SK-MEL-5 (cell line): ENCODE results near the gene NUDT16L1. TPM values are rescaled to one million over a fixed set of nuclear protein-coding genes. Genes with fewer than 3 reads are reported as not detected.

ENCODE experiments used
- DNase-seq: peaks from one replicate; pipeline ENCODE4 v3.0.0-alpha.2; 2016; ENCODE audit warnings: low read depth, low spot score
- in situ Hi-C: cut with HindIII; loops from 2 replicates; pipeline ENCODE4 v1.10.0; 2016; ENCODE audit warnings: low sequenced_read_pairs, high pct_unique_total_duplicates, low pct_unique_long_range_greater_than_20kb
- total RNA-seq: library from RNA; depleted of rRNA; stranded (reverse); fragments of >200 nt; shearing (Covaris generic); gene quantifications from 2 replicates; pipeline ENCODE4 v1.2.3, GENCODE V29; 2014

Gene NUDT16L1
- total RNA-seq, 1 experiment from 2014 or later: 28.8 TPM

DNA sequence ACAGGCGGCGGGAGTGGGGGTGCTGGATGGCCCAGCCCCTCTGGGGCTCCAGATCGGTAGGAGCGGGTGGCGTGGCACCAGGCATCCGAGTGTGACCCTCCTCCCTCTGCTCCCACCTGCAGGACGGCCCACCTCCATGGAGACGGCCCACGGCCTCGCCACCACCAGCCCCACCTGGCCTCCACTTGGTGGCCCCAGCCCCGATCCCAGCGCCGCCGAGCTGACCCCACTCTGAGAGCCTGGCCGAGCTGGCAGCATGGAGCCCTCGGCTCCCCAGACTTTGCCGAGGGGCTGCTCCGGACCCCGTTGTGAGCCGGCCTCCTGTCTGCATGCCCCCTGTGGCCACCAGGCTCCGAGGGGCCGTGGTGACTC lies 4.7 kb upstream of the NUDT16L1 start:
- DNase-seq: no peak
- in situ Hi-C loops: no loop called here

DNA sequence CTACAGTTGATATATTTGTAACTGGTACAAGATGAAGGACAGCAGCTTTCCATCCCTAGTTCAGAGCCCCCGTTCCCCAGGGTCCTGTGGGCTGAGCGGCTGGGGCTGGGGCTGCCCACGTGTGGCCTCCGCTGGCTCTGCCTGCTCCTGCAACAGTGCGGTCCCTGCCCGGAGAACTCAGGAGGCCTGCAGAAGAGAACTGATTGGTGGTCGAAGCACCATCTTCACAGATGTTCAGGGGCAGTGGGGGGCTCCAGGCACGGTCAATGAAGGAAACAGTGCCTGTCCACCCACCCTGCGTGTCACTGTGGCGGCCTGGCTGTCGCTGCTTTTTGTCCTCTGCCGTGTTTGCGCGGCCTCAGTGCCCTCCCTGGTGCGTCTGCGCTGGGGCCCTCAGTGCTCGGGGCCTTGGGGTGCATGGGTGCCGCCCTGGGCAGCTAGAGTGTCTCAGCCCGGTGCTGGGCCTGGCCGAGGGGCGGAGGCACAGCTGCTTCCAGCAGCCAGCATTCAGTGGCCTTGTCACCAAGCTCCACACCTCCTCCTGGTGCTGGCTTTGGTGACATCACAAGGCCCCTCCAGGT lies 4.2 kb upstream of the NUDT16L1 start:
- in situ Hi-C loops: no loop called here

DNA sequence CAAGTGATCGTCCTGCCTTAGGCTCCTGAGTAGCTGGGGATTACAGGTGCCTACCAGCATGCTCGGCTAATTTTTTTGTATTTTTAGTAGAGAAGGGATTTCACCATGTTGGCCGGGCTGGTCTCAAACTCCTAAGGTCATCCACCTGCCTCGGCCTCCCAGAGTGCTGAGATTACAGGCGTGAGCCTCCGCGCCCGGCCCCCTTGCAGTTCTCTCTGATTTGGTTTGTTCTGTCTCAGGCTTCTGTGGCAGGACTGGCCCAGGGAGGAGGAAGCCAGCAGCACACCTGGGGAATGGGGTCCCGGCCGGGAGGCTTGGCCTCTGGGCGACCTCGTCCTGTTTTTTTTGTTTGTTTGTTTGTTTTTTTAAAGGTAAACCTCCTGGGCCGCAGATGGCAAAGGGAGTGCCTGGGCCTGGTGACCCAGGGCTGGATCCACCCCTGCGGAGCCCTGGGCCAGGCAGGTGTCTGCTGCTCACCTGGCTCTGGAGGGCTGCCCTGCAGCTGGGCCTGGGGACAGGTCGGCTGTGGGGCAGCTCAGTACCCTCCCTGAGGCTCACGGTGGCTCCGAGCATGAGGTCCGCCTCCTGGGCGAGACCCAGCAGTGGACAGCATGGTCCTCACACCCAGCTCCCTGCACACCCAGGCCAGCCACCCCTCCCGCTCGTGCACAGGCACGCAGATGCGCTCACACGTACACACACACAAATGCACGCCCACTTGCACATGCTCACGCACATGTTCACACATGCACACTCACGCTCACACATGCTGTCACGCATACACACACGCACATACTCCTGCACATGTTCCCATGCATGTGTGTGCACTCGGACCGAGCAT lies 3.3 kb upstream of the NUDT16L1 start:
- in situ Hi-C loops: no loop called here
- no peak for DNase-seq

More for the DNA sequence above, 4.2 kb upstream of the NUDT16L1 start:
- no peak for DNase-seq

DNA sequence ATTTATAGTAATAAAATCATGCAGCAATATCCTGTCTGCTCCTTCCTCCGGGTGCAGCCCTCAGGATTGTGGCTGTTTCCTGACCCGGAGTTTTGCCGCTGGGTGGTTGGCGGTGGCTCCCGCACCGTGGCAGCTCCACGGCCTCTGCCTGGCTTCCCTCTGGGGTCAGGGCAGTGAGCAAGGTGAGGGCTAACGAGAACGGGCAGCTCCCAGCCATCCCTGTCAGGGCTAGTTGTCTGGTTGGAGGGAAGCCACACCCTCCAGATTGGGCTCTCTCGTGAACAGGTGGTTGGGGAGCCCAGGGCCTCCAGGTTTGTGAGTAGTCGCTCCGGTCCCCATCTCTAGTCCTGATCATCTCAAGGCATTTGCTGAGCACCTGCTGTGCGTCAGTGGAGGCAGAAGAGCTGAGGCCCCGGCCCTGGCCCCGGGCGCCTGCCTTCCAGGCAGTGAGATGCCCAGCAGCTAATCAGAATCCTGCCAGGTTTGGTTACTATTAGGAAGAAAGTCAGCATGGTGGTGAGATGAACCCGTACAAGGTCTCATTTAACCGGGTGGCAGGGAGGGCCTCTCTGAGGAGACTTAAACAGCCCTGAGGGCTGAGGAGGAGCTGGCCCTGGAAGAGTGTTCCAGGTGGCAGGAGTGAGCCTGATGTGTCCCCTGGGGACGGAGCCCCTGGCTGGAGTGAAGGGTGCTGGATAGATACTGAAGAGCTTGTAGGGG lies 2.3 kb upstream of the NUDT16L1 start:
- in situ Hi-C loops: no loop called here
- no peak for DNase-seq

DNA sequence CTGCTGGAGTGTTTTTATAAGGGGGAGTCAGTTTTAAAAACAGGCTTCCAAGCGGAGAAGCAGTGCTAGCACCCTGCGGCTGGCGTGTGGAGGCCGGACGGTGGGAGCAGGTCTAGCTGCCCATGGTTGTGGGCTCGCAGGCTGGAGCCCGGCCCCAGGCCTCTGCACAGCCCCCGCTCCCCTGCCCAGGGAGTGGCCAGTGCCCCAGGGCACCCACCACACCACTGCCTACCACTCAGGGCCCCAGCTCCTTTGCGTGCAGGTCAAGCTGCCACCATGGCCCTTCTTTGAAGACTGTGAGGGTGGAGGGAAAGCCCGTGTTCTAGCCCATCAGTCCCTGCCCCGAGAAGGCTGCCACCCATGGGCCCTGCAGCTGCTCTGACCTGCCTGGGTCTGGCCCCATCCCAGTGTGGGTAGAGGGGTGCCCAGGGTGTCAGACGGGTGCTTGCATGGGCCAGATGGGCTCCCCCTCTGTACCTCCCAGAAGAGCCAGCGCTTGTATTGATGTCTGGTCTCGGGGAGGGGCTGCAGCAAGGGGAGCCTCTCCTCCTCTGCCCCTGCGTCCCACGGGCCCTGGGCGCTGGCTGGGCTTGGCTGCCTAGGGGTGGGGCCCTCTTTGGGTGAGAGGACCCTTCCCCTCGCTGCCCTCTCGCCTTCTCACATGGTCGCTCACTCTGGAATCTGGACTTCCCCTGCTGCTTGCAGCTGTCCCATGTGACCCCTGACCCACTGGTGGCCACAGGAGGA lies 1.5 kb upstream of the NUDT16L1 start:
- no peak for DNase-seq
- in situ Hi-C loops: no loop called here

DNA sequence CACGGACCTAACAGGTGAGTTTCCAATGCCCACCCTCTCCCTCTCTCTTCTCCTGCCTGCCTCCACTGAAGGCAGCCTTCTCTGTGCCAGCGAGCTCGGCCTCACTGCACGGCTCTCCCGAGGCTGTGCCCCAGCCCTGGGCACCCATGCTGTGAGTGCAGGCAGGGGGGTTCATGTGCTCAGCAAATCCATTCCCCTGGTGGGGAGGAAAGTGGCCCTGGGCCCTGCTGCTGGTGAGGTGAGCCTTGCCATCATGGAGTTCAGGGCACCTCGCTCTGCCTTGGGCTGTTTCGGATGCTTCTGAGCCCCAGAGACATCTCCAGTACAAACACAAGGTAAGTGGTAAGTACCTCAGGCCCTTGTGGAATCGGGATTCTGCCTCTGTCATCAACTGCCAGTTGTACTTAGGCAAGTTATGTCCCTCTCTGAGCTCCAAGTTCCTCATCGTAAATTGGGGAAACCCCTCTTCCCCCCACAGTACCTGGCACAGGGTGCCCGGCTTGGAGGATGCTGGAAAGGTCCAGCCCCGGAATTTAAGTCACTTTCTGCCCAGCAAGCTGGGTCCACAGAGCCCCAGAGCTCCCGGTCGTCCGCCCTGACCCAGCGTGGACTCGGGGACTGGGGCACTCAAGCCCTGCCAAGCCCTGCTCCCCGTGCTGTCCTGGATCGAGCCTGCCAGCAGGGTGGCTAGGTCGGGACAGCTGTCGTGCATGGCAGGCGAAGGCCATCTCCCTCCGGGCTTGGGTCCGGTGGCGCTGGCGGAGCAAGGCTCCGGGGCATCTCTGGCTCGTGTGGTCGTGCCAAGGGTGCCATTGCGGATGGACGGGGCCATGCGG lies 684 bp upstream of the NUDT16L1 start:
- DNase-seq: no peak
- in situ Hi-C loops: no loop called here

DNA sequence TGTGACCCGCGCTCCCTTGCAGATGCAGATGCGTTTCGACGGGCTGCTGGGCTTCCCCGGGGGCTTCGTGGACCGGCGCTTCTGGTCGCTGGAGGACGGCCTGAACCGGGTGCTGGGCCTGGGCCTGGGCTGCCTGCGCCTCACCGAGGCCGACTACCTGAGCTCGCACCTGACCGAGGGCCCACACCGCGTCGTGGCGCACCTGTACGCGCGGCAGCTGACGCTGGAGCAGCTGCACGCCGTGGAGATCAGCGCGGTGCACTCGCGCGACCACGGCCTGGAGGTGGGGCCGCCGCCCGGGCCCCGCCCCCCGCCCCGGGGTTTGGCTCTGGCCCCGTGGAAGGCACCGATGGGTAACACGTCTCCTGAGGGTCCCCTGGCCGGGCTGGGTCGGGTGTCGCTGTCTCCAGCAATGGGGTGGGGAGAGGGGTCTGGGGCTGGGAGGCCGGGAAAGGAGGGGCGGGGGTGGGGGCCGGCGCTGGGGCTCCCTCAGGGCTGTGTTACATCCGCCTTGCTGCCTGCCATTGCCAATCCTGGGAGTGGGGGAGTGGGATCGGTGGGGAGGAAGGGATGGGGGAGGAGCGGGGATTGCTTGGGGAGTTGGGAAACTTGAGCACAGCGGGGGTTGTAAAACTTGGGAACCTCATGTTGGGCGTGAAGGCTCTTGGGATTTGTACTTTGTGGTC lies 737 bp downstream of the NUDT16L1 start:
- DNase-seq: no peak
- in situ Hi-C loops: no loop called here

DNA sequence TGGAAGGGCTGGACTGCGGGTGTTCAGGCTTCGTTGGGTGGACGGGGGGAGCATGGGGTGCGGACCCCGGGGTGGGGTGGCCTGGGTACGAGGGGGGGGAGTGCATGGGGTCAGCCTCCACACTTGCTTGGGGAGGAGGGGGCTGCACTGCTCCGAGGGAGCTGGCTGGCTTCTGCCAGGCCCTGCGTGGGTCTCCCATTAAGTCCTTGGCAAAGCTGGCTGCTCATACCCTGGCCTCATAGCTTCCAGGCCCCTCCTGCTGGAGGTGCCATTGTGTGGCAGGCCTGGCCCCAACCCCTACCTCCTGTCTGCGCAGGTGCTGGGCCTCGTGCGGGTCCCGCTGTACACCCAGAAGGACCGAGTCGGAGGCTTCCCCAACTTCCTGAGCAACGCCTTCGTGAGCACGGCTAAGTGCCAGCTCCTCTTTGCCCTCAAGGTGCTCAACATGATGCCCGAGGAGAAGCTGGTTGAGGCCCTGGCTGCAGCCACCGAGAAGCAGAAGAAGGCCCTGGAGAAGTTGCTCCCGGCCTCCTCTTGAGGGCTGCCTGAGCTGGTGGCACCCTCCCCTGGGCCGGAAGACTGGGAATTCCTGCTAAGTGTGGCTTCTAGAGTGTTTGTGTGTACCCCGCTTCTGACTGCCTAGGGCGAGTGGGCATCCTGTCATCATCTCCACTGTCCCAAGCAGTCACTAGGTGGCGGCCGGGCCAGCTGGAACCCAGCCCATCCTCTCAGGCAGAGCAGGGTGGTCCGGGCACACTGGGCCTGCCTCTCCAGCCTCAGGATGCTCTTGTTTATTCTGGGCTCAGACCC lies 1.5 kb downstream of the NUDT16L1 start:
- in situ Hi-C loops: no loop called here

DNA sequence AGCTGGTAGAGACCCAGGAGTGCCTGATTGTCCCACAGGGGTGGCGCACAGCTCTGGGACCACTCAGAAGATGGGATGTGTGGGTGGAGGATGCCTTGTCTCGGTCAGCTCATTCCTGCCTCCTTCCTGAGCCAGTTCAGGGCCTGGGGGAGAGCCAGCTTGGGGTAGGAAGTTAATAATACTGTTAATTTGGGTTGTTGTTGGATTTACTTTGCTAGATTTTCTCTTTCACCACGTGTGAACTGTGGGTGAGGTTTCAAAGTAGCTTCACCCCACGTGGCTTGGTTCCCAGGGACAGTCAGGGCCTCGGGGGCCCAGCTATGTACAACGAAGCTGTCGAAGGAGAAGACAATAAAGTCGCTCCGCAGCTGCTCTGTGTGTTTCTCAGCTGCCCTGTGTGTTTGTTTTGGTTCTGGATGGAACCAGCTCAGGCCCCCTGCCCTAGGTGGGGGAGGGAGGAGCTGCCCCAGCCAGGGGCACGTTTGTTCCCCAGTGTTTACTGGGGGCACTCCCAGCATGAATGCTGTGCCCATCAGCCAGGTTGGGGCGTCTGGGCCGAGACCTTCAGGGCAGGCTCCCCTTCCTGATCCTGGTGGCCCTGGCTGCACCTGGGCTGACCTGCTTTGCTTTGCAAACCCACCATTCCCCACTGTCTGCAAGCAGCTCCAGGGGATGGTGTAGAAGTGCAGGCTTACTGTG lies 2.3 kb downstream of the NUDT16L1 start:
- DNase-seq: no peak
- in situ Hi-C loops: no loop called here

More for the DNA sequence above, 1.5 kb downstream of the NUDT16L1 start:
- no peak for DNase-seq

DNA sequence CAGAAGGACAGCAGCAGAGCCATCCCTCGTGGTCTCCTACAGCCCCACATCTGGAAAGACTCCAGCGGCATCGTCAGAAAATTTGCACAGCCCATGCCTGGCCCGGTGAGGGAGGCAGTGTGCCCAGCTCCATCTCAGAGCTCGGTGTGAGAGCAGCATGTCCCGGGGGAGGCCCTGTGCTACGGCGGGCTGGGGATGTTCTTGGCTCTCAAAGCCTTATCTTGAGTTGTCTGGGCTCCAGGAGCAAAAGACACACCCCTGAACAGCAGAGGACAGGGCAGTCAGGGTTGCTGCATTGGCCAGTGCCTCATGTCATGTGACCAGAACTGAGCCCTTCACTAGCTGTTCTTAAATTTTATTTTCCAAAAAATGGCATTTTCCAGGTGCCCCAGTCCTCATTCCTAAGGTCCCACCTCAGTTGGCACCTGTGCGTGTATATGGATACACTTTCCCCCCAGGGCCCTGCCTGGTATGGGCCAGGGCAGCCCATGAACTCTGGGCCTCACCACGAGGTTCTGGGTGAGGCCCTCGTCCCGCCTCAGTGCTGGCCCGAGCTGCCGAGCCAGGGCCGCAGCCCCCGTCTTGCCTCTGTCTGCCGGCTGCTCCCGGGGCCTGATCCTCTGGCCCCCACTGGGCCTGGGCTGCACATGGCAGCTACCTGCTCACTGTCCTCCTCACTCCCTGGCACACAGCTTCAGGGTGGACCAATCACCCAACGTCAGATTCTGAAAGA lies 3.0 kb downstream of the NUDT16L1 start:
- DNase-seq: no peak
- in situ Hi-C loops: no loop called here

DNA sequence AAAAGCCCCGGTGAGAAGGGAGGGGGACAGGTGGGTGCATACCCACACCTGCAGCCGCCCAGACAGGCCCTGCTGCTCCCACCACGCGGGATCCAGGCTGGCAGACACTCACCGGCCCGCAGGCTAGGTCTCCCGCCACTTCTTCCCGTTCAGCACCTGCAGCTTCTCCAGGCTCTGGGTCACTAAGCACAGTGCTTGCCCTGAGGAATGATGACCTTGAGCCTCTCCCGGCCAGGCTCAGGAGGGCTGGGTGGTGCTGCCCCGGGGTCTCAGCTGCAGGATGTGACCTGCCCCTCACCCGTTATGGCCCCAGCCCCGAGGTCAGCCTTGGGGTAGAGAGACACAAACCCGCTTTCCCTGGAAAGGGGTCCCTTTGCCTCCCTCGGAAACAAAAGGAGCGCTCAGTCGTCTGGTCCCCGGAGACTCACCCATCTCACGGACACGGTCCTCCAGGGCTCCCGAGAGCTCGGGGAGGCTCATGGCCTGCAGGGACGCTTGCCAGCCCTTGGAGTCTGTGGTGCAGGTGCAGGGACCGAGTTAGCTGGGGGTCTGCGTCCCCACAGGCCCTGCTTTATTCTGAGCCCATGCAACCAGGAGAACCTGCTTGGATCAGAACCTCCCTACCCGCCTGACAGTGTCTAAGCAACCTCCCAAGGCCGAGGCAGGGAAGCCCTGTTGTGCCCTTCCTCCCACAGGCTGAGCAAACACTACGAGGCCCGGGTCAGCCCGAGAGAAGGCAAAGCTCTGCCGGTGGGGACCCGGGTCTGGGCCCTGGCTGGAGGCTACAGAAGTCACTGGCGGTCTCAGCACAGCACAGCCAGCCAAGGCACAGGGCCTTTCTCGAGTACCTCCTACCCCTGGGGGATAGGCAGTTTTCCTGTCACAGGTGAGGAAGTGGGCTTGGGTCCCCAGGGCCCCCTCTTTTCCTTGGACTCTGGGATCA lies 3.8 kb downstream of the NUDT16L1 start:
- in situ Hi-C loops: no loop called here
- no peak for DNase-seq

DNA sequence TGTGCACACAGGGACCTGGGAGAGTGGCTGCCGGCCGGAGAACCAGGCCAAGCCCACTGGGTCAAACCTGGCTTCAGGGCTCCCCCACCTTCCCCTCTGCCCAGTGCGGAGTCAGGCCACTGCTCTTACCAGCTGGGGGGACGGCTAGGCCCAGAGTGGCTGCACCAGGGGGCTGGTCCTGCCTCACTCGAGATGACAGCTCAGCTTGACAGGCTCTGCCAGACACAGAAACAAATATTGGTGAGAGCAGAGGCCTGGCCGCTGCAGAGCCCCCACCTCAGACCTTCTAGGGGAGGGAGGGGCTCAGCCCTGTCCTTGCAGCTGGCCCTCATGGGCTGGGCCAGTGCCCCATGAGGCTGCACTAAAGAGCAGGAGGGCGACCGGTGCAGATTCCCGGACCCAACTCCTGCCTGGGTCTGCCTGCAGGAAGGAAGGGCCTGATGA lies 4.5 kb downstream of the NUDT16L1 start:
- in situ Hi-C loops: no loop called here
- DNase-seq: no peak

DNA sequence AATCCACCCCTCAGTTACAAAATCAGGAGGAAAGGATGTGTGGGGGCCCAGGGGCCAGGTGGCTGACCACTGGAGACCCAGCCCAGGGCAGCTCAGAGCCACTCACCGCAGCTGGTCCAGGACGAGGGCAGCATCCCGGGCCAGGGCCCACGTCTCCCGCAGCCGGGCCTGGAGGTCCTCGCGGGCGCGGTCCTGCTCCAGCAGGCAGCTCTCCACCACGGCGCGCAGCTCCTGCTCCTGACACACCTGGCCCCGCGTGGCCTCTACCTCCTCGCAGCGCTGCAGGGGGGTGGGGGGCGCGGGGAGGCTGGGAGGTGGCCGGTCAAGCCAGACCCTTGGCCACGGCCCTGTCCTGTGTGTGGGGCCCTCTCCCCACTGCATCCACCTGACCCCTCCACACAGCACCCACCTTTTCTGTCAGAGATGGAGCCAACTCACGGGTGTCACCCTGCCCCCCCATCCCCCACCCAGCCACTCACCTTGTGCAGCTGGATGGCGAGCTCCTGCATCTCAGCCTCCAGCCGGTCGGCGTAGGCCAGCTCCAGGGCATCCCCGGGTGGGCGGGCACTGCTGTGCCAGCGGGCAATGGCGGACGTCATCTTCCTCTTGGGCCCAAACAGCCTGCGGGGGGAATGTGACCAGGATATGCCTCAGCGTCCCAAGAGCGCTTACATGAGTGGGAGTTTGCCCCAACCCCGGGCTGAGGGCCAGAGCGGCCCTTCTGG lies 5.1 kb downstream of the NUDT16L1 start:
- in situ Hi-C loops: no loop called here
- no peak for DNase-seq
